Retina (tissue), 1 donor: Measurements from ENCODE around the gene NFIA.

Source experiments
- DNase-seq: peaks from one replicate; pipeline ENCODE4 v3.0.0-alpha.2; 2016

Gene NFIA

GRCh38 chr1:61132645-61133334, 50.4 kb downstream of the NFIA start:
- DNase-seq = no peak

GRCh38 chr1:61133335-61134019, 51.1 kb downstream of the NFIA start:
- DNase-seq = no peak

- DNase-seq = no peak
These were observed 52.9 kb downstream of the NFIA start for GRCh38 chr1:61135291-61135690.

- no peak for DNase-seq
These were observed 55.9 kb downstream of the NFIA start for GRCh38 chr1:61138305-61138704.

- no peak for DNase-seq
These were observed 56.8 kb downstream of the NFIA start for GRCh38 chr1:61138921-61139774.

- DNase-seq = no peak
These were observed 57.6 kb downstream of the NFIA start for GRCh38 chr1:61139775-61140549.

GRCh38 chr1:61140778-61141177, 58.4 kb downstream of the NFIA start:
- DNase-seq = no peak

- DNase-seq = no peak
These were observed 59.1 kb downstream of the NFIA start for GRCh38 chr1:61141288-61142042.

- no peak for DNase-seq
These were observed 59.7 kb downstream of the NFIA start for GRCh38 chr1:61142043-61142440.

GRCh38 chr1:61142726-61143500, 60.6 kb downstream of the NFIA start:
- no peak for DNase-seq

GRCh38 chr1:61143821-61144424, 61.6 kb downstream of the NFIA start:
- DNase-seq = no peak

GRCh38 chr1:61149010-61149860, 66.9 kb downstream of the NFIA start:
- DNase-seq = no peak

GRCh38 chr1:61151565-61151964, 69.2 kb downstream of the NFIA start:
- DNase-seq = no peak

- DNase-seq = no peak
These were observed 69.7 kb downstream of the NFIA start for GRCh38 chr1:61152066-61152465.

GRCh38 chr1:61152469-61153105, 70.2 kb downstream of the NFIA start:
- no peak for DNase-seq

GRCh38 chr1:61156576-61157467, 74.5 kb downstream of the NFIA start:
- DNase-seq = no peak

GRCh38 chr1:61157468-61157987, 75.2 kb downstream of the NFIA start:
- DNase-seq = no peak

- no peak for DNase-seq
These were observed 76.2 kb downstream of the NFIA start for GRCh38 chr1:61158591-61158990.
